ENCODE measurements around the gene AKNA.

AKNA gene

GRCh38 chr9:114319147-114319546 lies 68.6 kb downstream of the AKNA start:
- ATAC-seq, result no peak

GRCh38 chr9:114318416-114318815 lies 69.4 kb downstream of the AKNA start:
- no peak for ATAC-seq
- DNase-seq, result no peak

More at GRCh38 chr9:114319147-114319546, 68.6 kb downstream of the AKNA start:
- DNase-seq, result no peak

GRCh38 chr9:114317665-114318357 lies 70.0 kb downstream of the AKNA start:
- ATAC-seq (no peak), DNase-seq (no peak)

GRCh38 chr9:114316605-114317230 lies 71.1 kb downstream of the AKNA start:
- ATAC-seq (no peak), DNase-seq (no peak)

- DNase-seq (no peak), ATAC-seq (no peak)
Observed at GRCh38 chr9:114315723-114316363, 71.9 kb downstream of the AKNA start.

GRCh38 chr9:114314881-114315722 lies 72.7 kb downstream of the AKNA start:
- DNase-seq (no peak), ATAC-seq (no peak)

- no peak for ATAC-seq
Observed at GRCh38 chr9:114314256-114314867, 73.4 kb downstream of the AKNA start.

GRCh38 chr9:114313186-114313585 lies 74.6 kb downstream of the AKNA start:
- DNase-seq (no peak), ATAC-seq (no peak)

More at GRCh38 chr9:114314256-114314867, 73.4 kb downstream of the AKNA start:
- DNase-seq, result no peak

- DNase-seq, result no peak
- no peak for ATAC-seq
Observed at GRCh38 chr9:114312513-114312875, 75.3 kb downstream of the AKNA start.

- DNase-seq (no peak), ATAC-seq (no peak)
Observed at GRCh38 chr9:114311571-114312512, 75.9 kb downstream of the AKNA start.

GRCh38 chr9:114310471-114311450 lies 77.0 kb downstream of the AKNA start:
- DNase-seq, result no peak
- ATAC-seq, result no peak

GRCh38 chr9:114309096-114309495 lies 78.7 kb downstream of the AKNA start:
- ATAC-seq, result no peak
- no peak for DNase-seq

GRCh38 chr9:114308361-114308950 lies 79.3 kb downstream of the AKNA start:
- ATAC-seq, result no peak
- DNase-seq, result no peak

- no peak for ATAC-seq
- DNase-seq, result no peak
Observed at GRCh38 chr9:114307899-114308267, 79.9 kb downstream of the AKNA start.

- ATAC-seq, result no peak
Observed at GRCh38 chr9:114304416-114305188, 83.2 kb downstream of the AKNA start.

GRCh38 chr9:114303977-114304376 lies 83.8 kb downstream of the AKNA start:
- ATAC-seq (no peak), DNase-seq (no peak)

More at GRCh38 chr9:114304416-114305188, 83.2 kb downstream of the AKNA start:
- no peak for DNase-seq

- no peak for DNase-seq
- ATAC-seq, result no peak
Observed at GRCh38 chr9:114303571-114303970, 84.2 kb downstream of the AKNA start.

- DNase-seq (no peak), ATAC-seq (no peak)
Observed at GRCh38 chr9:114302727-114303126, 85.1 kb downstream of the AKNA start.
